Fibroblast of the aortic adventitia (primary cell): ENCODE data around the gene MTG2. TPM values are rescaled to one million over a fixed set of nuclear protein-coding genes. Genes with fewer than 3 reads are reported as not detected.

Experiments used
- DNase-seq: peaks from one replicate; pipeline ENCODE4 v3.0.0-alpha.2; 2010; ENCODE audit warnings: low read depth
- H3K4me3 ChIP-seq: 2 replicates; pipeline ENCODE4 v1.5.1; 2011; ENCODE audit warnings: low read depth, mild to moderate bottlenecking, control low read depth, low read length, moderate library complexity
- CTCF ChIP-seq: IDR thresholded peaks from 2 replicates; pipeline ENCODE4 v1.5.1; 2011; ENCODE audit warnings: mild to moderate bottlenecking, low read length, control low read depth, inconsistent platforms; ENCODE audit not compliant: insufficient read depth
- total RNA-seq: library from RNA; depleted of rRNA; stranded (reverse); fragments of >200 nt; gene quantifications from 2 replicates; pipeline ENCODE4 v1.2.3, GENCODE V29; 2012; ENCODE audit warnings: low replicate concordance

The MTG2 gene
- total RNA-seq, 1 donor: 15.3 TPM

GRCh38 chr20:62136283-62137091 lies 46.3 kb upstream of the MTG2 start:
- peak; percentile 70 for DNase-seq
- peak; percentile 89 for TF ChIP-seq CTCF
- no peak overlapping the region for H3K4me3 ChIP-seq

- no peak for DNase-seq
- TF ChIP-seq CTCF: no peak
Observed at GRCh38 chr20:62137092-62137384, 45.8 kb upstream of the MTG2 start.

GRCh38 chr20:62137478-62138203 lies 45.2 kb upstream of the MTG2 start:
- DNase-seq: no peak
- no peak overlapping the region for H3K4me3 ChIP-seq
- no peak for TF ChIP-seq CTCF

More at GRCh38 chr20:62137092-62137384, 45.8 kb upstream of the MTG2 start:
- H3K4me3 ChIP-seq: no peak overlapping the region

GRCh38 chr20:62138204-62138543 lies 44.7 kb upstream of the MTG2 start:
- no peak for TF ChIP-seq CTCF
- DNase-seq: no peak
- H3K4me3 ChIP-seq: no peak overlapping the region

GRCh38 chr20:62138912-62139311 lies 43.9 kb upstream of the MTG2 start:
- TF ChIP-seq CTCF: no peak
- no peak for DNase-seq
- H3K4me3 ChIP-seq: no peak overlapping the region

GRCh38 chr20:62139636-62140035 lies 43.2 kb upstream of the MTG2 start:
- DNase-seq: no peak
- no peak overlapping the region for H3K4me3 ChIP-seq
- TF ChIP-seq CTCF: no peak

- no peak for TF ChIP-seq CTCF
- no peak for DNase-seq
- H3K4me3 ChIP-seq: peak overlapping the region; percentile 68
Observed at GRCh38 chr20:62141043-62141396, 41.8 kb upstream of the MTG2 start.
